ENCODE results near the gene CASZ1.

The CASZ1 gene

DNA sequence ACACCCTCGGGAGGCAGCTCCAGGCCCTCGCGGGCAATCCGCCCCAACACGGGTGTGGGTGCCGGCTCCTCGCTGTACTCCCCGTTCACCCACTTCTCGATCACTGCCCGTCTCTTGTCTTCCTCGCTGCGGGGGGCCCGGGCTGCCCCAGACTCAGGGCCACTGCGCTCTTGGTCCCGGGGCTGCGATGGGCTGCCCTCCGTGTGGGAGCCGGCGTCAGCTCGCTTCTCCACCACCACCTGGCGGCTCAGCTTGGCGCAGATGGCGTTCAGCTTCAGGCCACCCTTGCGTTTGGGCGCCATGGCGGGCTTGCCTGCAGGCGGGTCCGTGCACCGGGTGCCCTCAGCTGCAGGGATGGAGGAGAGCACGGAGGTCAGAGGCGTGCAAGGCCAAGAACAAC is 131.2 kb downstream of the CASZ1 start:
- DNase-seq = no peak

DNA sequence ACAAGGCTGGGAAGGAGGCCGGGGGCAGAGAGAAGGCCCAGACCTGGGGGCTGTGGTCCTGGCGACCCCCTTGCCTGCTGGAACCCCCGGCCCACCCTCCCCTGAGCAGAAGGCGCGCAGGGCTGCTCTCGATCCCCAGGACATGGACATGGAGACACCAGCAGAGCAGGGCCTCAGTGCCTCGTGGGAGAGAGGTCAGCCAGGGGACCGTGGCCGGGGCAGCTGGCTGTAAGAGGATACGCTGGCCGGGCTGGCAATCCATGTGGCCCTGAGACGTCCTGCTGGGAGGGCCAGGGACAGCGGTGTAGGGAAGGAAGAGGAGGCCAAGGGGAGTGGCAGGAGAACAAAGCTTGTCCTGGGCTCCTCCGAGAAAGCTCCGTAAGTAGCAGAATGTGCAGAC is 132.2 kb downstream of the CASZ1 start:
- DNase-seq = no peak

DNA sequence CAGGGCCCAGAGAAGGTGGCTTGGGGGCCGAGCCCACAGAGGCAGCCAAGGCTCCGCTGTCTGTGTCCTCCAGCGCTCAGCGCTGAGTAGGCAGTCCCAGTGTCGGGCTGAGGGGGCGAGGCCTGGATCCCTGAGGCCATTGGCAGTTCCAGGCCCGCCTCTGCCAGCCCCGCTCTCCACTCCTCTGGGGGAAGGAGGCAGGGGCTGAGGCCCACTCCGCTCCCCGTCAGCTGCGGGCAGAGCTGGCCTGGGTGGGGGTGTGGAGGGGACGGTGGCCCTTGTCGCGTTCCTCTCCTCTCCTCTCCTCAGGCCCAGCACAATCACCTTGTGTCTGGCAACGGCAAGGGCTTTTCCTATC is 132.8 kb downstream of the CASZ1 start:
- no peak for DNase-seq

DNA sequence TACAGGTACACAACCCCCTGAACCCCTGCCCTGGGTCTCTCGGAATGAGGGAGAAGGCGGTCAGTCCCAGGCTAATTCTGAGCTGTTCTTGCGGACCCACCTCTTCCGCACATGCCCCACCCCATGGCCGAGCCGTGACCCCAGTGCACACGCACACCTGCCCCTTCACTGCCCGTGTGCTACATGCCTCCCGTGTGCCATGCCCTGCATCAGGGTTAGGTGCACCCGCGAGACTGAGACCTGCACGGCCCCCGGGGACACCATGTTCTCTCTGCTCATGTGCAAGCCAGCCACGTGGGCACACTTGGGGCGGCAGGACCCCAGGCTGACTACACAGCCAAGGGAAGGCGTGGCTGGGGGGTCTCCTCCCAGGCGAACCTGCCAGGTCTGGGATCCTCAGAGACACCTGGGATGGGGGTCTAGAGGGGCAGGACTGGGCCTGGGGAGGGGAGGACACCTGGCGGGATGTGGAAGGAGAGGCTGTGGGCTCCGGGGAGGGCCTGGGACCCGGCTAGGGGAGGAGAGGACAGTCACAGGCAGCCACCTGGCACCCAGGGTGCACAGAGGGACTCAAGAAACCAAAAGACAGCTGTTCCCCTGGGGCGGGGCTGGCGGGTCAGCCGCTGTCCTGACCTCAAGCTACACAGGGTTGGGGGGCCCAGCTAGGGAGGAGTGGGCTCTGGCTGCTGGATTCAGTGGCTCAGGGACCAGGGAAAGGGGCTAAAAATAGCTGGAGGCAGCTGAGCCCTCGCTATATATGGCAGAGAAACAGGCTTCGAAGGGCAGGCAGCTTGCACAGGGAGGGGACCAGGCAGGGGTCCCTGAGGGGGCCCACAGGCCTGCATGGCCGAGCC is 133.4 kb downstream of the CASZ1 start:
- DNase-seq = no peak

DNA sequence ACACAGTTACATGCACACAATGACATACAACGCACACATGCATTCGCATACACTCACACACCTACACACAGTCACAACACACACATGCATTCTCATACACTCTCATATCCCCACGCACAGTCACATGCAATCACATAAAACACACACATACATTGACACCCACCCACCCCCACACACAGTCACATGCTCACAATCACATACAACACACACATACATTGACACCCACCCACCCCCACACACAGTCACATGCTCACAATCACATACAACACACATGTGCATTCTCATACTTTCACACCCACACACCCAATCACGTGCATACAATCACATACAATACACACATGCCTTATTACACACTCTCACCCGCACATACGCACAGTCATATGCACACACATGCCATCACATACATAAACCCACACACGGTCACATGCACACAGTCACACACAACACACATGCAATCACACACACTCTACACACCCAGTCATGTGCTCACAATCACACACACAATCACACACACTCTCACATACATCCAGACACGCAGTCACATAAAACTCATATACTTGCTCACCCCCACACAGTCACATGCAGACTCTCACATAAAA is 134.3 kb downstream of the CASZ1 start:
- no peak for DNase-seq

DNA sequence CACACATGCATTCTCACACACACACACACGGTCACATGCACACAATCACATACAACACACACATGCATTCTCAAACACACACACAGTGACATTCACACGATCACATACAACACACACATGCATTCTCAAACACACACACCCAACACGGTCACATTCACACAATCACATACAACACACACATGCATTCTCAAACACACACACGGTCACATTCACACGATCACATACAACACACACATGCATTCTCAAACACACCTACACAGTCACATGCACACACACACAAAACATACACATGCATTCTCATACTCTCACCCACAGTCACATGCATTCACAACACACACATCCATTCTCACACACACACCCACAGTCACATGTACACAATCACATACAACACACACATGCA is 135.0 kb downstream of the CASZ1 start:
- no peak for DNase-seq

DNA sequence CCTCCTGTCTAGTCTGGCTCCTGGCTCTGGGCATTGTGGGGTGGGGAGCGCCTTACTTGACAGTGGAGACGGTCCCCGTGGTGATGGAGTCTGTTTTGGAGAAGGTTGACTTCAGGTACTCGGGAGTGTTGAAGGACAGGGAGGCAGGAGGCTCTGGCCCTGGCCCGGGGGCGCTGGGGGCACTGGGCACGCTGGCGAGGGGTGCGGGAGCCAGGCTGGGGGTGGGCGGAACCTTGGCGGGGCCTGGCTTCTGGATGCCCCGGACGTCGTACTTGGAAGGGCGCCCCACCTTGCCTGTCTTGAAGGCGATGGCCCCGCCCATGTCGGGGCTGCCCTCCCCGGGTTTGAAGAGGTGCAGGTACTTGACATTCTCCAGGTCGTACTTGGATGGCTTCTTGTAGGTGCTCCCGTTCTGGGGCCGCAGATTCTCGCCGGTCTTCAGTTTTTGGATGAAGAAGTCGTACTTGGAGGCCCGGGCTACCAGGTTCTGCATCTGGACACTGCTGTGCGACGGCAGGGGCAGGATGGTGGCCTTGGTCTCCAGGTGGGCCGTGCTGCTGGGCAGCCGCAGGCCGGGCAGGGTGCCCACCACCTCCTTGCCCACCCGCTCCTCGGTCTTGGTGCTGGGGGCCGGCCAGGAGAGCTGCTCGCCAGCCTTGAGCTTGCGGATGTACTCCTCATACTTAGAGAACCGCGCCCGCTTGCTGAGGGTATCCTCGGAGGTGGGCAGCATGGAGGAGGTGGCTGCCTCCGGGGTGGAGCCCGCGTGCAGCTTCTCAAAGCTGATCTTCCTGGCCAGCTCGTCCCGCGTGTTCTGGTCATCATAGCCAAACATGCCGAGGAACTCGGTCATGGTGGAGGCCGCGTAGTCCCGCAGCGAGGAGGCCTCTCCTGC is 136.6 kb downstream of the CASZ1 start:
- no peak for DNase-seq

DNA sequence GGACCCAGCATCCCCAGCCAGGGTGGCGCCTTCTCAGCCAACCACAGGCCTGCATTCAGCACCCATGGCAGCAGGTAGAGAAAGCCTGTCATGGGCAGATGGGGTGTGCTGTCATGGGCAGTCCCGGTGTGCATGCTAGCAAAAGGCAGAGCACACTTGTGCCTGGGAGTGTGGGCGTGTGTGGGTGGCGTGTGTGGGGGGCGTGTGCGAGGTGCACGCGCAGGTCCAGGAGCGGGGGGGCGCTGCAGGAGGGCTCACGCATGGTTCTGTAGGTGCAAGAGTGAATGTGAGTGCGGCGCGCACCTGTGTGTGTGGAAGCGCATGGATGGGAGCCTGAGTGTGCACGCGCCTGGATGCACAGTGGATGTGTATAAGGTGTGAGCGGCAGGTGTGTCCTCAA is 137.2 kb downstream of the CASZ1 start:
- no peak for DNase-seq

DNA sequence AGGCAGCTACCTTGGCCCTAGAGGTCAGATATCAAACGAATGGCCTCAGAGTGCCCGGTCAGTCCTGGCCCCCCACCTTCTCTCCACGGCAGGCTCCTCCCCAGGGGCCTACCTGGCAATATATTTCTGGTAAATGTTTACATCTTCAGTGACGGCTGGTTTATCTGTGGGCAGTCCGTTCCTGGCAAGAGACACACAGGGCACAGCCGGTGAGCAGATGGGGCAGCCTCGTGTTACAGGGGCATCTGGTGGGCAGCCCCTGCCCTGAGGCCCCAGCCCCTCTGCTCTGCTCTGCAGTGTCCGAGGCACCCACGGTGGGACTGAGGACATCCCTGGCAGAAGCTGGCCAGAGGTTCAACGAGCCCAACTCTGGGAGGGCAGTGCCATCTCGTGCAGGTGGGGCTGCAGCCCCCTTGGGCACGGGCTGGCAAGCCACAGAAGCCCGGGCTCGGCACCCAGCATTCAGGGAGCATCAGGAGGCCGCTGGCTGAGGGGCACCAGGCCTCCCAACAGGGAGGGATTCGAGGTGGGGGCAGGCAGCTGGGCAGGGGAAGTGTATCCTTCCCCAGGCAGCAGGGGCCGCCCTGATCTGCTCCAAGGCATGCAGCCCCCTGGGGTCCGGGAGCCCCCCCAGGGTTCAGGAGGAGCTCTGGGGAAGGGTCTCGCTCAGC is 137.9 kb downstream of the CASZ1 start:
- DNase-seq = no peak

DNA sequence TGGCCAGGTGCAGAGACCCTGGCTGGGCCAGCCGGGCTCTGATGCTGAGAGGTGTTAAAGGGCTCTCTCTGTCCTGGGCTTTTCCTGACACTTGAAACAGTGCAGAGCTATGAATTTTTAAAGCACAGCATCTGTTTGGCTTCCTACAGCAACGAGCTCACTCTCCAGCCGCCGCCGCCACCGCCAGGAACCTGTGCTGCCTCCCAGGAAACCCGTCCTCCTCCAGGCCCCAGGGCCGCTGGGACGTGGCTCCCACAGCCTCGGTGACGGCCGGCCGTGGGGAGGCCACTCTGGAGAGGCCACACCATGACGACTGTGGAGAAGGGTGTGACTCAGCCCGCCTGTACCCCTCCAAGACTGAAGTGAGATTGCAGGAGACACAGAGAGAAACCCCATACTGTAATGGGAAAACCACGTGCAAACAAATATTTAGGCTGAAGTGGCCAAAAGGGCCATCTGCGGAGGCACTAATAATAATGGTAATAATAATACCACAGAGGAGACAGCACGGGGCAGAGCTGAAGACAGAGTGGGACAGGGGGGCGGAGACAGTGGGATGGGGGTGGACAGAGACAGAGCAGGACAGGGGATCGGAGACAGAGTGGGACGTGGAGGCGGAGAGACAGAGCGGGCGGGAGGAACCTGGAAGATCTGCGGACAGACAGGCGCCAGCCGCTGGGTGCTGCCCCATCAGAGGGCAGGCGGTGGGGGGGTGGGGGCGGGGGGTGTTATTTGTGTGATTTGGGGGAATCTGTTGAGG is 139.2 kb downstream of the CASZ1 start:
- DNase-seq = no peak

DNA sequence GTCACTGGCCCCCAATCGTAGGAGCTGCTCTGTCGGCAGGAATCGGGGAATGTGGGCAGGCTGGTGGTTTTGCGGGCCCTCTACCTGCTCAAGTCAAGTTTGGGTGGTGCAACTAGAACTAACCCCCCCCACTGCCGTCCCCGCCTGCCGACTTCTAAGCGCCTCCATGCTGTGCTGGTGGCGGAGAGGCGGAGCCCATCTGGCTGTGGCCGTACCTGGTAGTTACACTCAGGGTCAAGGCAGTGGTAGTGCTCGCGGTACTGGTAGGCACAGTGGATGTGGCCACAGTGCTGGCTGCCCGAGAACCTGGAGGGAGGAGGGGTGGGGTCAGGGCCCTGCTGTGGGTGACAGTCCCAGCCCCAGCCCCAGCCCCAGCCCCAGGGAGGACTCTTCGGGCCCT is 140.0 kb downstream of the CASZ1 start:
- DNase-seq = no peak

DNA sequence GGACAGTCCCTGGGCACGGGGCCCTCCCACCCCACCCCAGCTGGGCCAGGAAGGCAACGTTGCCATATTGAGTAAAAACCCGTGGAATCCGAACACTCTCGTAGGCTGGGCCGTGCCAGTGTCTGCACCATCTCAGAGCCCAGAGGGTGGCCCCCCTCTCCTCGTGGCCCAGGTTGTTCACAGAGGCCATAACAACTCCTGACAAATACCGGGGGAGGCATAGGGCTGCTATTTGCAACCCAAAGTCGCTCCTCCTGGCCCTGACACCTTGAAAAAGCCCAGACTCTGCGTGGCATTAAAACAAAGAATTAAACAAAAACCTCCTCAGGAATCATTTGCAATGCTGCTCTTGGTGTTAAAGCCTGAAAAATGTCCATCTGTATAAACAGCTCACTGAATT is 141.4 kb downstream of the CASZ1 start:
- no peak for DNase-seq

DNA sequence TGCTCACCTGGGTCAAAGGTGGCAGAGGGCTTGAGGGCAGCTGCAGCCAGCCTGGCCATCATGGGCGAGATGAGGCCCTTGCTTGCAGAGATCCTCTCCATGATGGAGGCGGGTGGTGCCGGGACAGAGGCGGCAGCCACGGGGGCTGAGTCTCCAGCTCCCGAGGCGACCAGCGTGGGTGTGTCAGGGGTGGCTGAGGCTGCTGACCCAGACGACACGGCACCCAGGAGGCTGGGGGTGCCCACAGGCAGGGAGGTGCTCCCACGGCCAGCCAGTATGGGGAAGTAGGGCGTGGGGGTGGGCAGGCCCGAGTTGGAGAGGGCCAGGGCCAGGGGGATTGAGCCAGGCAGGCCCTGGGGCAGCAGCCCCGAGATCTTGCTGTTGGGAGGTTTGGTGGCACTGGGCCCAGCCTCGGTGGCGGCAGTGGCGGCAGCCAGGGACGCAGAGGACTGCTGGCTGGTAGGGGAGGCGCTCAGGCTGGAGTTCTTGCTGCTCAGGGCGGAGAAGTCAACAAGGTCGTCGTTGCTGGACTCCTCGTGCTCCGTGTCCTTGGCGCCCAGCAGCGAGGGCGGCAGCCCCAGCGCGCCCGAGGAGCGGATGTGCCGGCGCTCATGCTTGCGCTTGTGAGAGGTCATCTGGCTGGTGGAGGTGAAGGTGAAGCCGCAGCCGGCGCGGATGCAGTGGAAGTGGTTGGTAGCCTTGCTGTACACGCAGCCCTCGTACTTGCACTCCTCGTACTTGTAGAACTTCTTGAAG is 142.9 kb downstream of the CASZ1 start:
- DNase-seq = no peak

DNA sequence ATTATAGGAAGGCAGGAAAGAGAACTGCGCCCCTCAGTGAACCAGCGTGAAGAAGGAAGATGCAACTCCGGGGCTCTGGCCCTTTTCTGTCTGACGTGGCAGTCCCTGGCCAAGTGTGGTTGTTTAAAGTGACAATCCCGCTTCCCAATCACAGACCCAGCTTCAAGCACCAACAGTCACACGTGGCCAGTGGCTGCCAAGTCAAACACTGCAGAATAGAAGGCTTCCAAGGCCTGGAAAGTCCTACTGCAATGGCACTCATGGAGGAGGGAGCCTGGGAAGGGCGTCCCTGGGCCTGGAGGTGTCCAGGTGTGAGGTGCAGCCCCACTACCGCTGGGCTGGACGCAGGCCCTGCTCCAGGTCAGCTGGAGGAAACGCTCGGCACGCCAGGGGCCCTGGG is 143.8 kb downstream of the CASZ1 start:
- no peak for DNase-seq

DNA sequence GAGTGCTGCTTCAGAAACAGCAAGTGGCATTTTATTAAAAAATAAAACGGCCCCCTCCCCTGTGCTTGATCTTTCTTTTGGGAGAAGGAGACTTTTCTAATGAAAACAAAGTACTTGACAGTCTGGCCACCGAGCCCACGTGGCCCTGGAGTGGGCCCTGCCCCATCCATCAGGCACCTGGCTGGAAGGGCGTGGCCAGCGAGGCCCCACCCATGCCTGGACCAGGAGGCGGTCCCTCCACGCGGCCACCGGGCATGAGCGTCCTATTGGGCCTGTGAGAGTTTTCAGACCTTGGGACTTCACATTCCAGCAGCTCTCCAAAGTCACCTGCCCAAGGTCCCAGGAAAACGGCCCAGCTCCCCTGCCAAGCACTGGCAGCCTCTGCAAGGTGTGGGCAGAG is 144.7 kb downstream of the CASZ1 start:
- DNase-seq = no peak

DNA sequence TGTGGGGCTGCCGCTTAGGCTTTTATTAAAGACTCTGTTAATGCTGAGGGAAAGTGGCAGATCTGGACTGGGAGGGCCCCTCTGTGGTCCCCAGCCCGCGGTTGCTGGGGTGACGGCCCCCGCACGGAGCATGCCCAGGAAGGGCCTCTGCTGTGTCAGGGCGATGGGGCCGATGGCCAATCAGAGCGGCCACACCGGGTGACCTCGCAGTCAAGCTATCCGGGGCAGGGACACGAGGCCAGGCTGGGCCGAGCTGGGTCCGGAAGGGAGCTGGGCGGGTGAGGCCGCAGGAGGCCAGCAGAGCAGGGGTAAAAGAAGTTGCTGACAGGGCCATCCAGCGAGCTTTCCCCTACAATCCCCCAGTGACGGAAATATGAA is 145.1 kb downstream of the CASZ1 start:
- DNase-seq = no peak

DNA sequence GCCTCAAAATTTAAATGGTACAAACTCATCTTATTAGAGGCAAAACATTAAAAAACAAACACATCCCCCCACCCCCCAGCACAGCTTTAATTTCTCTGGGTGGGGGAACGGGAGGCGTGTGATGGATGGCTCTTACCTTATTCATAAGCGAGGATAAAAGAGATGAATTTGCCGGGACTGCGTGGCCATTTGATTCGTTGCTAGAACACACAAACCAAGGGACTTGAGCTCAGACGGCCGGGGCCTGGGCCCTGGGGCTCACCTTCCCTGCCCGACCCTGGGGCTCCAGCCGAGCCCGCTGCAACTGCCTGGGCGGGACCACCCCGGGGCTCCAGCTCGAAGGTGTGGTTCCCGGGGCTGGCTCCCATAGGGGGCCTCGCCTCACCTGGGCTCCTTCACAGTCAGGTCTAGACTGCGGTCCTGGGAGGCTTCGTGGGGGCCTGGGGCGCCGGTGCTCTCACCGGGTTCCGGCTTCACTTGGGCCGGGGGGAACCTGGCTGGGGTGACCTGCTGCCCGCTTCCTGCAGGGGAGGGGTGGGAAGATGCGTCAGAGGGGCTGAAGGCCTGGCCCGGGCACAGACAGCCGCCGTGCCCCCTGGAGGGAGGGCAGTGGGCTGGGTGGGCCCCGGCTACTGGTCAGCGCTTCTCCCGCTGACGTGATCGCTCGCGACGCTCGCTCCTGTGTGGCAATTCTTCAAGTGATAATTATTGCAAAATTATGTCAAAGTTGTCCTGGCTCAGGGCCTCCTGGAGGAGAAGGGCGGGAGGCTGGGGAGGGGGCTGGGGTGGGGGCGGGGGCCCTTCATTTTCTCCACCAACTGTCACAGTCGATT is 145.7 kb downstream of the CASZ1 start:
- no peak for DNase-seq

DNA sequence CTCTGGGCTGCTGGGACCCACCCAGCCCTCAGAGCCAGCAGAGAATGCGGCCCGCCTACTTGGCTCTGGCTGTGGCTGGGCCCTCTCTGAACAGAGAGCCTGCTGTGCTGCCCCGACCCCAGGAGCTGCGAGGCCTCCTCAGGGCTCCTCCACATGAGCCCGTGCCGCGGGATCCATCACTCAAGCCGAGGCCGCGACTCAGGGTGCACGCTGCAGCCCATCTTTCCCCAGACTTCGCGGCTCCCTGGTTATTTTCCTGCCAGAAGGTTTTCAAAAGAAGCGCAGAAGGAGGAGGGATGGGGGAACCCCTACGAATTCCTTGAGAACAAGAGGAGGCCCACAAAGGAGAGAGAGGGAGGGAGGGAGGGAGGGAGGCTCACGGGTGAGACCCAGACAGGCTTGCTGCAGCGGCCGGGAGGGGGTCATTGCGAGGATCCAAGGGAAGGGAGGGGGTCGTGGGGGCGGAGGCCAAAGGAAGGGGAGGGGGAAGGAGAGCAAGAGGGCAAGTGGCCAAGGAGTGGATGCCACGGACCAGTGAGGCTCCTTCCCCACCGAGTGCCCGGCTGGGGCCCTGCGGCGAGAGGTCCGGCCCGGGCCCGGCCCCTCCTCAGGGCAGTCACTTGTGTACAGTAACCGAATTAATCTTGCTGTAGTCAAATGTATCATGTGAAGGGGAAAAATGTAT is 146.8 kb downstream of the CASZ1 start:
- no peak for DNase-seq

DNA sequence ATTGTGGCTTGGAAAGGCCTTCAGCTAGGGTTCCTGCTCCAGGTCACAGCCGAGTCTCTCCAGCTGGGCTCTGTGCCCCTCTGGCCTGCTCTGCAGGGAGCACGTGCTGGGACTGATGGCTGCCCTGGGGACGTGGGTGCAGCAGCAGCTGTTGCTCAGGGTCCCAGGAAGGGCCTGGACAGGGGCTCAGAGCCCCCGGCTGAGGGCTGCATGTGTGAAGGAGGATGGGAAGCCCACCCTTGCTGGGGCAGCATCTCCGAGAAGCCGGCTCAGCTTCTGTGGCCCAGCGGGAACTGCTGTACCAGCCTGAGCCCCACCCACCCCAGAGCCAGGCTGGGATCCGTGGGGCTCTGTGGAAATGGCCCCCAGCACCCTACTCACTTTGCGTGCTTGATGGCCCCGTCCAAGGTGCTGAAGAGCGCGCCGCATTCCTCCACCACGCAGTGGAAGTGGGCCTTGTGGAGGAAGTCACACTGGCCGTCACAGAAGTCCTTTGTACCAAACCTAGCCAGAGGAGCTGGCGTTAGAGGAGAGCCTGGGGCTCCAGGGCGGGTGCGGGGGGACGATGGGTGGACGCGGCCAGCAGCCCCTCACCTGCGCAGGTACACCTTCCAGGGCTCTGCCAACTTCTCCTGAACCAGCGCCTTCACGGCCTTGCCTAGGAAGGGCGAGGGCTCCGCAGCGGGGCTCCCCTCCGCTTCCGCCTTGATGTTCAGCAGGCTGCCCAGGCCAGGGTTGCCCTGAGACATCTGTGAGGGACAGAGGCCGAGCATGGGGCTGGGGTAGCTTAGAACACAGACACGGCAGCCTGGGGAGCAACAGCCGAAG is 147.5 kb downstream of the CASZ1 start:
- no peak for DNase-seq

Data from HCEC 1CT (cell line).